Measurements from ENCODE around the gene OLIG3.
A peak's percentile ranks its signal among the peaks of the same experiment; 100 is the strongest.

OLIG3 gene

DNA sequence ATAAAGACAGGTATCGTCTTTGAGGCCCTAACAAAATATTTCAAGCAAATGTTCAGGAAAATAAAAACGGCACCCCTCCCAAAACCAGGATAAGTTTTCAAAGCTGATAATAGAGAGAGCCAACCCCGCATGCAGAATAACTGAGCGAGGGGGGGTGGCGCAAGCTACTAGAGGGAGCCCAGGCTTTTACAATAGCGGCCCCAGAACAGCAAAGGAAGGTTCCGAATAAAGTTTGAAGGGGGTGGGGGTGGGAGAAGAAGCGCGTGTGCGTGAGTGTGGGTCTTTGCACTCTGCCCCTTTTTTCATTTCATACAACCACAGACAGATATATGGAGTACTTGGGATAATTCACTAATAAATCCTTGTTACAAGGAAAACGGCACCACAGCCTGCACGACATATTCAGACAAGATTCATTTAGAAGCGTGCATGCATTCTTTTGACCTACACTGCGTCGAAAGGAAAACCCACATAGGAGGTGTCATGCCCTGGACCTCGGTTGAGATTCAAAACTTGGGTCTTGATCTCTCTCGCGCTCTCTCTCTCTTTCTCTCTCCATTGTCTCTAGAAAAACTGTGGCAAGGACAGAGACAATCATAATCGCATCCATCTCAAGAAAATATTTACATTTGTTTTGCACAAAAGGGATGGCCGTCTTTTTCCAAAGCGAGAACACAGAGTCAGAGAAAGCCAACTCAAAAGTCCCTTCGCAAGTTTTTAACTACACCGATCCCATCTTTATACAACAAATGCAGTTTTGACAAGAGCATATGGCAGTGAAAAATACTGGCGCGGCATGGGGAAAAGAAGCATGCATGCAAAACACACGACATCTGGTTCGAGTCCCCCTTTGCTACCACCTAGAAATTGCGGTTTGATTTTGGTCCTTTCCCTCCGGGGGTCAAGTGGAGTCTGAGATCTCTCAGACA lies 1.6 kb downstream of the OLIG3 start:
- Histone ChIP-seq H3K9me3 (ENCODE audit: insufficient read depth, low read depth, low read length) (no peaks in the 10 kb centered on the region), H3K4me2 (ENCODE audit: low read depth, low read length, poor library complexity, severe bottlenecking) (no peak overlapping the region), H3F3A (ENCODE audit: low read depth) (no peaks in the 10 kb centered on the region), H3K79me2 (ENCODE audit: insufficient read depth, low read length) (no peaks in the 10 kb centered on the region), H3K9me2 (replicated peaks; ENCODE audit: low read depth, low read length) (no peaks in the 10 kb centered on the region), H3K4me1 (ENCODE audit: insufficient read depth, low read length, poor library complexity, severe bottlenecking) (no peaks in the 10 kb centered on the region), H3K36me3 (ENCODE audit: insufficient read depth, low read length) (no peaks in the 10 kb centered on the region), H3K4me3 (ENCODE audit: low read length, poor library complexity, severe bottlenecking) (no peak overlapping the region), H3K9ac (ENCODE audit: low read depth, low read length, poor library complexity, severe bottlenecking) (no peak overlapping the region), H2AFZ (ENCODE audit: low read length) (no peak overlapping the region), H3K27me3 (ENCODE audit: insufficient read depth, low read length, poor library complexity, severe bottlenecking) (no peaks in the 10 kb centered on the region), H4K20me1 (ENCODE audit: insufficient read depth, low read length, poor library complexity, severe bottlenecking) (no peaks in the 10 kb centered on the region)
- no peak for TF ChIP-seq EZH2phosphoT487 (IDR thresholded peaks at IDR 0.05; ENCODE audit: borderline replicate concordance)

GRCh38 chr6:137491478-137491877 lies 2.7 kb downstream of the OLIG3 start:
- peak overlapping the region; percentile 49; the same call in 1 of the 2 replicates for H2AFZ ChIP-seq (ENCODE audit: low read length)
- no peaks in the 10 kb centered on the region for H3K36me3 ChIP-seq (ENCODE audit: insufficient read depth, low read length)
- H3F3A ChIP-seq (ENCODE audit: low read depth) = no peaks in the 10 kb centered on the region
- H3K27me3 ChIP-seq (ENCODE audit: insufficient read depth, low read length, poor library complexity, severe bottlenecking) = peaks cover 2% of the 10 kb centered on the region
- H3K4me3 ChIP-seq (ENCODE audit: low read length, poor library complexity, severe bottlenecking) = no peak overlapping the region
- H3K4me1 ChIP-seq (ENCODE audit: insufficient read depth, low read length, poor library complexity, severe bottlenecking) = no peaks in the 10 kb centered on the region
- no peaks in the 10 kb centered on the region for H3K9me3 ChIP-seq (ENCODE audit: insufficient read depth, low read depth, low read length)
- no peak overlapping the region for H3K4me2 ChIP-seq (ENCODE audit: low read depth, low read length, poor library complexity, severe bottlenecking)
- H3K9me2 ChIP-seq (replicated peaks; ENCODE audit: low read depth, low read length) = no peaks in the 10 kb centered on the region
- H4K20me1 ChIP-seq (ENCODE audit: insufficient read depth, low read length, poor library complexity, severe bottlenecking) = no peaks in the 10 kb centered on the region
- H3K9ac ChIP-seq (ENCODE audit: low read depth, low read length, poor library complexity, severe bottlenecking) = no peak overlapping the region
- TF ChIP-seq EZH2phosphoT487 (IDR thresholded peaks at IDR 0.05; ENCODE audit: borderline replicate concordance) = no peak
- TF ChIP-seq, protein P1, sequence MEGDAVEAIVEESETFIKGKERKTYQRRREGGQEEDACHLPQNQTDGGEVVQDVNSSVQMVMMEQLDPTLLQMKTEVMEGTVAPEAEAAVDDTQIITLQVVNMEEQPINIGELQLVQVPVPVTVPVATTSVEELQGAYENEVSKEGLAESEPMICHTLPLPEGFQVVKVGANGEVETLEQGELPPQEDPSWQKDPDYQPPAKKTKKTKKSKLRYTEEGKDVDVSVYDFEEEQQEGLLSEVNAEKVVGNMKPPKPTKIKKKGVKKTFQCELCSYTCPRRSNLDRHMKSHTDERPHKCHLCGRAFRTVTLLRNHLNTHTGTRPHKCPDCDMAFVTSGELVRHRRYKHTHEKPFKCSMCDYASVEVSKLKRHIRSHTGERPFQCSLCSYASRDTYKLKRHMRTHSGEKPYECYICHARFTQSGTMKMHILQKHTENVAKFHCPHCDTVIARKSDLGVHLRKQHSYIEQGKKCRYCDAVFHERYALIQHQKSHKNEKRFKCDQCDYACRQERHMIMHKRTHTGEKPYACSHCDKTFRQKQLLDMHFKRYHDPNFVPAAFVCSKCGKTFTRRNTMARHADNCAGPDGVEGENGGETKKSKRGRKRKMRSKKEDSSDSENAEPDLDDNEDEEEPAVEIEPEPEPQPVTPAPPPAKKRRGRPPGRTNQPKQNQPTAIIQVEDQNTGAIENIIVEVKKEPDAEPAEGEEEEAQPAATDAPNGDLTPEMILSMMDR (conservative IDR thresholded peaks at IDR 0.05; ENCODE audit: low read length) = no peak
- H3K79me2 ChIP-seq (ENCODE audit: insufficient read depth, low read length) = no peaks in the 10 kb centered on the region

DNA sequence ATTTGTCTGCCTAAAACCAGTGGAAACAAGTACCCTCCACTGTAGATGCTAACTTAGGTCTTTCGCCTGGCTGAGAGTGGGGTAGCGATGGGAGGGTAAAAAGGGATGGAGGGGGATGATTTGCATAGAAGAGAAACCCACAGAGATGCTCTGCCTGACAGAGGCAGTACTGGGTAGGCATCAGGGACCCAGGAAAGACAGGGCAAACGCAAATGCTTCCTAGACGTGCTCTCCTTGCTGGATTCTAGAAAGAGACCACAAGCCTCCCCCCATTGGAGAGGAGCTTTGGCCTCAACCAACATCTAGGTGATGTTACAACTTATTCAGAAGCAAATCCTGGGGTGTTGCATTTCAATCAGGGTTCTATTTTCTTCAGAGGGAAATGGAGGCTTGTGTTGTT lies 3.2 kb downstream of the OLIG3 start:
- H3K4me1 ChIP-seq (ENCODE audit: insufficient read depth, low read length, poor library complexity, severe bottlenecking) = no peaks in the 10 kb centered on the region
- no peaks in the 10 kb centered on the region for H4K20me1 ChIP-seq (ENCODE audit: insufficient read depth, low read length, poor library complexity, severe bottlenecking)
- H3K4me3 ChIP-seq (ENCODE audit: low read length, poor library complexity, severe bottlenecking) = no peak overlapping the region
- H3K9me2 ChIP-seq (replicated peaks; ENCODE audit: low read depth, low read length) = no peaks in the 10 kb centered on the region
- TF ChIP-seq, protein P1 (conservative IDR thresholded peaks at IDR 0.05; ENCODE audit: low read length) = no peak
- no peak for TF ChIP-seq EZH2phosphoT487 (IDR thresholded peaks at IDR 0.05; ENCODE audit: borderline replicate concordance)
- H3K4me2 ChIP-seq (ENCODE audit: low read depth, low read length, poor library complexity, severe bottlenecking) = no peak overlapping the region
- H3K79me2 ChIP-seq (ENCODE audit: insufficient read depth, low read length) = no peaks in the 10 kb centered on the region
- H3K36me3 ChIP-seq (ENCODE audit: insufficient read depth, low read length) = no peaks in the 10 kb centered on the region
- no peak overlapping the region for H2AFZ ChIP-seq (ENCODE audit: low read length)
- H3F3A ChIP-seq (ENCODE audit: low read depth) = no peaks in the 10 kb centered on the region
- H3K27me3 ChIP-seq (ENCODE audit: insufficient read depth, low read length, poor library complexity, severe bottlenecking) = peaks cover 7% of the 10 kb centered on the region
- H3K9me3 ChIP-seq (ENCODE audit: insufficient read depth, low read depth, low read length) = no peaks in the 10 kb centered on the region
- H3K9ac ChIP-seq (ENCODE audit: low read depth, low read length, poor library complexity, severe bottlenecking) = no peak overlapping the region

Measured in Loucy (cell line).